ENCODE measurements around the gene FAM229A.
A peak's percentile ranks its signal among the peaks of the same experiment; 100 is the strongest.
"Not testable (repeated sequence)": the region's sequence is repeated elsewhere in the genome, so short reads cannot be mapped to it uniquely, and the experiment has no call there.

FAM229A gene

DNA sequence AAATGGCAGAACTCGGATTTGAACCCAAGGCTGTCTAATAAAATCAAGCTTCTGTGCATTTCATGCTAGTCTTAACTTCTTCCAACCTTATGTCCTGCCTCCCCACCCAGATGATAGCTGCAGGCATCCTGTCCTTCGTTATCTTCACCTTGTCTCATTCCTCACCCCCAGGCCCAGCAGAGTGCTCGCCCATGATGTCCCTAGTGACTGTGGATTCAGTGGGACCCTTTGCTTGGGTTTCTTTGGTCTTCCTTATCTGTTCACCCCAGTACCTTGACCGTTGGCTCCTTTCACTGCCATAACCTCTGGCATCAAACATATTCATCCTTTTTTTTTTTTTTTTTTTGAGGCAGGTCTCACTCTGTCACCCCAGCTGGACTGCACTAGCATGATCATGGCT lies 37.6 kb upstream of the FAM229A start:
- no peak overlapping the region for H3K4me3 ChIP-seq (ENCODE audit: low read length)
- no peak for DNase-seq (ENCODE audit: low read depth)
- no peak for TF ChIP-seq CTCF (IDR thresholded peaks at IDR 0.05; ENCODE audit: insufficient read depth, low read depth, low read length, missing control alignments)

DNA sequence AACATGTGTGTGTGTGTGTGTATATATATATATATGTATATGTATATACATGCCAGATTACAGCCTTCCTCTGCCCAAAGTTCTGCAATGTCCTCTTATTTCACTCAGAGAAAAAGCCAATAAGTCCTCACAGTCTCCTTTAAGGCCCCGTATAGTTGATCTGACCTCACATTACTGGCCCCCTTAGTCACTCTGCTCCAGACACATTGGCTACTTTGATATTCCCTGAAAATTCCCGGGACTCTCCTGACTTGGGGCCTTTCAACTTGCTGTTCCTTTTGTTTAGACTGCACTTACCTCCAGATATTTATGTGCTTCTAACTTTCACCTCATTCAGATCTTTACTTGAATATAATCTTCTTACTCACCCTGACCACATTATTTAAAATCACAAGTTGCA lies 36.1 kb upstream of the FAM229A start:
- no peak for TF ChIP-seq CTCF (IDR thresholded peaks at IDR 0.05; ENCODE audit: insufficient read depth, low read depth, low read length, missing control alignments)
- DNase-seq (ENCODE audit: low read depth): no peak
- no peak overlapping the region for H3K4me3 ChIP-seq (ENCODE audit: low read length)

DNA sequence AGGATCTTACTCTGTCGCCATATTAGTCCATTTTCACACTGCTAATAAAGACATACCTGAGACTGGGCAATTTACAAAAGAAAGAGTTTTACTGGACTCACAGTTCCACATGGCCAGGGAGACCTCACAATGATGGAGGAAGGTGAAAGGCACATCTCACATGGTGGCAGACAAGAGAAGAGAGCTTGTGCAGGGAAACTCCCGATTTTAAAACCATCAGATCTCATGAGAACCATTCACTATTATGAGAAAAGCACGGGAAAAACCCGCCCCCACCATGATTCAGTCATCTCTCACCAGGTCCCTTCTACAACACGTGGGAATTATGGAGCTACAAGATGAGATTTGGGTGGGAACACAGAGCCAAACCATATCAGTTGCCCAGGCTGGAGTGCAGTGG lies 34.2 kb upstream of the FAM229A start:
- H3K4me3 ChIP-seq (ENCODE audit: low read length); DNase-seq (ENCODE audit: low read depth): not testable (repeated sequence)

DNA sequence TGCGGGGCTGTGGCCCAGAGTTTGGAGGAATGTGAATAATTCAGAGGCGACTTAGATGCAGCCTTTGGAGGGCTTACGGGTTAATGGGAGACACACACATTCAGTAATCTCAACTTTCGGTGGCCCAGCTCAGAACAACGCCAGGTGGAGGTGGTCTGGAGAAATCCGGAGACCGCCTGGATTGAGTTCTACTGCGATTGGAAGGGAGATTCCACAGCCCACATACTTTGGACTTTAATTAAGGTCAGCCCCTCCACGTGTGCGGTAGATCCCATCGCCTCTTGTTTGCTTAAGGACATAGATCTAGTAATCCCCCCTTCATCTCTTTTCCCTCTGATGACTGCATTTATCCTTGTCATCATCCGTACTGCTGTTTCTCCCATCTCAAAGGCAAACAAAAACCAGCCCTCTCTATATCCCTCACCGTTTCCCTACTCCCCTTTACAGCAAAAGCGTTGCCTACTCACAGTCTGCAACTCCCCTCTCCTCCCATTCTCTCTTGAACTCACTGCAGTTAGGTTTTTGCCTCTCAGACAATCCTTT lies 32.7 kb upstream of the FAM229A start:
- DNase-seq (ENCODE audit: low read depth): peak; percentile 10
- TF ChIP-seq CTCF (IDR thresholded peaks at IDR 0.05; ENCODE audit: insufficient read depth, low read depth, low read length, missing control alignments): no peak
- peak overlapping the region; percentile 92 for H3K4me3 ChIP-seq (ENCODE audit: low read length)

DNA sequence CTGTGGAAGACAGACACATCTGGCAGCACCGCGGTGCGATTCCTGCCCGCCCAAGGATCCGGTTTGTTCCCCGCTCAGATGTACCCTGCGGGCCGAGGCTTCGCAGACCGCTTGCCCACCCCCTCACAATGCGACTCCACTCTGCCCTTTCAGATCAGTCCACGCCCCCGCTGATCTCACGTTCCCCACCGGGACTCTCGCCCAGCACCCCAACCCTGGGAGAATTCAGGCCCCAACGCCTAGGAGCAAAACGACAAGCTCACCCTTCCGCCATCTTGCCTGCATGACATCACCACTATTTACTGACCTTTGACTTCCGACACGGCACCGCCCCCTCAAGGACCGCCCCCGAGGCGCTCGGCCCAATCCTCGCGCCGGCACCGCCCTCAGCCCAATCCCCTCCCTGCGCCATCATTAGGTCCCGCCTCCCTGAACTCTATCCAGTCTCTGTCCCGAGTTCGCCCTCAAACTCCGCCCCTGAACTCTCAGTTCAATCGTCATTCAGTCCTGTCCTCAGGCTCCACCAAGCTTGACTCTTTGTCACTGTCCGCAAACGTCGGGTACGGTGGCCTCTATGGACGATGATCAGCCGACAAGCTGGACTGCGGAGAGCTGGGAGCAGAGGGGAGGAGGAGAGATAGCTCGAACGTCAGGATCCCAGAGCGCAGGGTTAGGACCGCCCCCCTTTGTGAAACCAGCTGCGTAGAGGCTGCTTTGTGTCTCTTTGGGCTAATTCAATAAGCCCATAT lies 32.0 kb upstream of the FAM229A start, which contains the start of gene BSDC1:
Gene BSDC1 (minus strand): TSS at position 301 of the 749 bp plus-strand sequence. CDS start 27 bp downstream, at position 274.
- TF ChIP-seq CTCF (IDR thresholded peaks at IDR 0.05; ENCODE audit: insufficient read depth, low read depth, low read length, missing control alignments): no peak
- H3K4me3 ChIP-seq (ENCODE audit: low read length): peak within 1 kb of the TSS; percentile 92
- DNase-seq (ENCODE audit: low read depth): peak; percentile 98

DNA sequence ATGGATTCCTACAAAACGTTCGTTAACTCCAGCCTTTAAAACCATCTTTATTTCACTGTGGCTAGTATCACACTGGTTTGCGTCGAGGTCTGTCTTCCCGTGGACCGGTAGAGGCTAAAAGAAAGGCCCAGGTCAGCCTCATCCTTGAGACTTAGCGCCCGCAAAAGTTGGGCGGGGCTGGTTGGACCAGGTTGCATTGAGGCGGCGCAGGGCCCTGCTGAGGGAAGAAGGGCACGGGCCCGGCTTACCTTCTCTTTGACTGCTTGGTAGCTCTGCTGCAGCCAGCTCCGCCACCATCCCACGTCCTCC lies 31.5 kb upstream of the FAM229A start:
- H3K4me3 ChIP-seq (ENCODE audit: low read length): peak overlapping the region; percentile 92
- TF ChIP-seq CTCF (IDR thresholded peaks at IDR 0.05; ENCODE audit: insufficient read depth, low read depth, low read length, missing control alignments): no peak
- DNase-seq (ENCODE audit: low read depth): peak; percentile 57

DNA sequence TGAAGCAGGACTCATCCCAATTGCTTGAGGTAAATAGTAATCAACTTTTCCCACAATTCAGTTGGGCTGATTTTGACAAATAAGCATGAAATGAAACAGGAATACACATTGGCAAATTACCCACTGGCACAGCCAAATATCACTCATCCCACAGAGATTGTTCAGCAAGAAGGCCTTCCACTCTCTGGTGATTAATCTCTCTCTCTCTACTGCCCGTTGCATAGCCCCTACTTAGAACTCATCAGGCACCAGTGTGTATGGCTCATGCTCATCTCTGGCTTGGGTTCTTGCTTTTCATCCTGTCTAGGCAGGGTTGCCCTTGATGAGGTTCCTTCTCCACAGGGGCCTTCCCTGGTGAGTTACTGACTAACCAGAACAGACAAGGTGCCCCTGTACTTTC lies 30.9 kb upstream of the FAM229A start:
- no peak for TF ChIP-seq CTCF (IDR thresholded peaks at IDR 0.05; ENCODE audit: insufficient read depth, low read depth, low read length, missing control alignments)
- peak; percentile 16 for DNase-seq (ENCODE audit: low read depth)
- peak overlapping the region; percentile 92 for H3K4me3 ChIP-seq (ENCODE audit: low read length)

Measured in epithelial cell of esophagus (primary cell).